ENCODE measurements around the gene IPCEF1. TPM values are rescaled to one million over a fixed set of nuclear protein-coding genes. Genes with fewer than 3 reads are reported as not detected.

Gene IPCEF1
- total RNA-seq, 1 donor from 2014 or later: 18.8 TPM

DNA sequence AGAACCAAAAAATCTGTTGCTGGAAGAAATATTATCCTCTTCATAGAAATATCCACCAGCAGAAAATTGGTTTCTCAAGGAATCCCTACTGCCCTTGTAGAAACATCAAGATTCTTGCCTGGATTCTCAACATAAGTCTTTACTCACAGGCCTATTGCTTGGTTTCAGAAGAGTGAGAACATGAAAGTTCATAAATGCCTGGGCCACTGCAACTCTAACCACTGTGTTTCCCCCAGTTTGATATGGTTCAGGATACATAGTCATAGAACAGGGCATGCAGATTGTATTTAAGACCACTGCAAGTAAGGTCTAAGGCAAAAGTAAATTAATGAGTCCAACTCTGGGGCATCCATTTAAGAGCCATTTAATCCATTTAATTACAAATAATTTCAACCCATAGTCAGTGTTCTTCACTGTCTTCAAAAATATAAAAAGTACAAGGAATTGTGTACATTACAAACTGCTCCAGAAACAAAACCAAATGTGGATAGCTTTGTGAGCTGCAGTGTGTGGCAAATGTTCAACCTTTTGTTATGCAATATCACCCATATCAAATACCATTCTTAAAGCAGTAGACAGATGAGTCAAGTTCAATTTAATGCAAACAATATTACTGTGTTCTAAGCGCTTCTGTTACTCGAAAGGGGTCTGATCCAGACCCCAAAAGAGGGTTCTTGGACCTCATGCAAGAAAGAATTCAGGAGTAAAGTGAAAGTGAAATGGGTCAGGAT is 234.2 kb downstream of the IPCEF1 start:
- Mint-ChIP-seq H3K27ac (ENCODE audit: unreplicated experiment) (no peak overlapping the region), H3K4me3 (ENCODE audit: unreplicated experiment) (no peak overlapping the region), H3K9me3 (ENCODE audit: unreplicated experiment) (no peaks in the 10 kb centered on the region), H3K27me3 (ENCODE audit: unreplicated experiment) (peaks cover 2% of the 10 kb centered on the region), H3K4me1 (ENCODE audit: unreplicated experiment) (peaks cover 8% of the 10 kb centered on the region), H3K36me3 (ENCODE audit: low read depth, unreplicated experiment) (no peaks in the 10 kb centered on the region)
- DNase-seq (ENCODE audit: low spot score): no peak
- TF ChIP-seq, protein P1, sequence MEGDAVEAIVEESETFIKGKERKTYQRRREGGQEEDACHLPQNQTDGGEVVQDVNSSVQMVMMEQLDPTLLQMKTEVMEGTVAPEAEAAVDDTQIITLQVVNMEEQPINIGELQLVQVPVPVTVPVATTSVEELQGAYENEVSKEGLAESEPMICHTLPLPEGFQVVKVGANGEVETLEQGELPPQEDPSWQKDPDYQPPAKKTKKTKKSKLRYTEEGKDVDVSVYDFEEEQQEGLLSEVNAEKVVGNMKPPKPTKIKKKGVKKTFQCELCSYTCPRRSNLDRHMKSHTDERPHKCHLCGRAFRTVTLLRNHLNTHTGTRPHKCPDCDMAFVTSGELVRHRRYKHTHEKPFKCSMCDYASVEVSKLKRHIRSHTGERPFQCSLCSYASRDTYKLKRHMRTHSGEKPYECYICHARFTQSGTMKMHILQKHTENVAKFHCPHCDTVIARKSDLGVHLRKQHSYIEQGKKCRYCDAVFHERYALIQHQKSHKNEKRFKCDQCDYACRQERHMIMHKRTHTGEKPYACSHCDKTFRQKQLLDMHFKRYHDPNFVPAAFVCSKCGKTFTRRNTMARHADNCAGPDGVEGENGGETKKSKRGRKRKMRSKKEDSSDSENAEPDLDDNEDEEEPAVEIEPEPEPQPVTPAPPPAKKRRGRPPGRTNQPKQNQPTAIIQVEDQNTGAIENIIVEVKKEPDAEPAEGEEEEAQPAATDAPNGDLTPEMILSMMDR (IDR thresholded peaks at IDR 0.05; ENCODE audit: unreplicated experiment): no peak

DNA sequence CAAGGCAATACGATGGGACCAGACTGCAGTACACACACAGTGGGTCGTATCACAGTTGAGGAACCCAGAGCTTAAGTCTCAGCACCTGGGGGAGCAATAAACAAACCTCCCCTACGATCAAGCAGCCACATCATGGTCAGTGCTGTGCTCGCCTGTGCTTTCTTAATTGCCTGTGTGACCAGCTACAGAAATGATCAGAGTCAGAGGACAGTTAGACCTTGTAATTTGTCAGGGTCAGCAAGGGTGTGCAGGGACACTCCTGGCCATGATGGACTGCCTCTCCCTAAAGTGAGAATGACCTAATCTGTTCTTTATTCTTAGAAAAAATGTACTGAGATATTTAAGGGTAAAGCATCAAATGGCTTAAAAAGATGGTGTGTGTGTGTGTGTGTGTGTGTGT is 239.1 kb downstream of the IPCEF1 start:
- Mint-ChIP-seq H3K27me3 (ENCODE audit: unreplicated experiment) (peaks cover 3% of the 10 kb centered on the region), H3K36me3 (ENCODE audit: low read depth, unreplicated experiment) (no peaks in the 10 kb centered on the region), H3K4me3 (ENCODE audit: unreplicated experiment) (no peak overlapping the region), H3K4me1 (ENCODE audit: unreplicated experiment) (no peaks in the 10 kb centered on the region), H3K9me3 (ENCODE audit: unreplicated experiment) (no peaks in the 10 kb centered on the region), H3K27ac (ENCODE audit: unreplicated experiment) (no peak overlapping the region)
- TF ChIP-seq, protein P1 (IDR thresholded peaks at IDR 0.05; ENCODE audit: unreplicated experiment): no peak
- DNase-seq (ENCODE audit: low spot score): no peak

DNA sequence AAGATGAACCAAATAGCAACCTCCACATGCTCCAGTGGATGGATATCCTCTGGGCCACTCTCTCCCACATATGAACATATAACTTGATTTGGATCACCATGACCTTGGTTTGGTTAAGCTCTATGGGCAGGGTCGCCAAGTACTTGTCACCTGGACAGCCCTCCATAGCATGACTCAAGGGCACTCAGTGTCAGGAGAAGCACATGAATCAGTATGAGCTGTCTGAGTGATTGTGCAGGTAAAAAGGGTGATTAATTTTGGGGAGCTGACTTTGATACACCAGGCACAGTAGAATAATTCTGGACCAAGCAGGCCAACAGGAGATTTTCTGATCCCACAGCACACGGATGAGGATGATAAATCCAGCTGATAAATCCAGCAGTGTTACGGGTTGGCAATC is 243.2 kb downstream of the IPCEF1 start:
- H3K27ac Mint-ChIP-seq (ENCODE audit: unreplicated experiment): no peak overlapping the region
- TF ChIP-seq, protein P1 (IDR thresholded peaks at IDR 0.05; ENCODE audit: unreplicated experiment): no peak
- DNase-seq (ENCODE audit: low spot score): no peak
- H3K4me1 Mint-ChIP-seq (ENCODE audit: unreplicated experiment): no peaks in the 10 kb centered on the region
- H3K4me3 Mint-ChIP-seq (ENCODE audit: unreplicated experiment): no peak overlapping the region
- no peaks in the 10 kb centered on the region for H3K9me3 Mint-ChIP-seq (ENCODE audit: unreplicated experiment)
- peaks cover 4% of the 10 kb centered on the region for H3K27me3 Mint-ChIP-seq (ENCODE audit: unreplicated experiment)
- no peaks in the 10 kb centered on the region for H3K36me3 Mint-ChIP-seq (ENCODE audit: low read depth, unreplicated experiment)

DNA sequence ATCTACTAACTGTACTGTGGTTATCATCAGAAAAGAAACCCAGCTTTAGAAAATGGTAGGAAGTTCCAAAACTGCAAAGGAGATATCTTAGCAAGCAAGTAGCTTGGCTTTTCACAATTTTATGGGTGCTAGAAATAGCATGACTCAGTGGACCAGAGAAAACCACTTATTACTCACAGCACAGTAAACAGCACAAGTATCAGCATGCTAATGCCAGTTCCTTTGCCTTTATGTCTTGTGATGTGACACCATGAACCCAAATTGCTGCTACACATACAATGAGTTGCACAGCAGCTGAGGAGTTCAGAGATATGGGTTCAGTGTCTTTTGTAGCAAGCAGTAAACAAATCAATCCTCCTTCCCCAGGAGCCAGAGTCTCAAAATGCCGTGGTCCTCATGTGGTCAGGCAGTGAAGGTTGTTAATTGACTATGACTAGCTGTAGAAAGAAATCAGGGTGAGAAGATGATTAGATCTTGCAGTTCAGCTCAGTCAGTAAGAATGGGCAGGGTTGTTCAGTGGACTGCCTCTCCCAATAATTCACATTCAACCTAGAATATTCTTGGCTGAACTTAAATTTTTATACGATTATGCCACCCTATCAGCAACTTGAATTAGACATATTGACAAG is 244.3 kb downstream of the IPCEF1 start:
- no peak for DNase-seq (ENCODE audit: low spot score)
- Mint-ChIP-seq H3K9me3 (ENCODE audit: unreplicated experiment) (no peaks in the 10 kb centered on the region), H3K36me3 (ENCODE audit: low read depth, unreplicated experiment) (no peaks in the 10 kb centered on the region), H3K4me1 (ENCODE audit: unreplicated experiment) (no peaks in the 10 kb centered on the region), H3K27me3 (ENCODE audit: unreplicated experiment) (peaks cover 4% of the 10 kb centered on the region), H3K4me3 (ENCODE audit: unreplicated experiment) (no peak overlapping the region), H3K27ac (ENCODE audit: unreplicated experiment) (no peak overlapping the region)
- TF ChIP-seq, protein P1 (IDR thresholded peaks at IDR 0.05; ENCODE audit: unreplicated experiment): no peak

DNA sequence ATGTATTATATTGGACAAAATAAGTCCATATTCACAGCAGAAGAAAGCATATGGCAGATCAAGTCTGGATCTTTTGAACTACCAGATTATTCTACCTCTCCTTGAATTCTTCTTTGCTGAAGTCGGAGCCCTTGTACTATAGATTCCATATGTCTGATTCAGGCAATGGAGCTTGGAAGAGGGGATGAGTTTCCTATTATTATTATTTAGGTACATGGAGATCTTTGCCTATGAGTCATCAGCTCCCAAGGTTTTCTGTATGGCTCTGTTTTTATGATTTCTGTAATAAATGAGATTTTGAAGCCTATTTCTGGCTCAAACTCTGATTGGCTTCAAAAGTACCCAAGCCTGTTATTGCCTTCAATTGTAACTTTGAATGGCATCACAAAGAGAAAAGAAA is 245.6 kb downstream of the IPCEF1 start:
- Mint-ChIP-seq H3K27ac (ENCODE audit: unreplicated experiment) (no peak overlapping the region), H3K9me3 (ENCODE audit: unreplicated experiment) (no peaks in the 10 kb centered on the region), H3K36me3 (ENCODE audit: low read depth, unreplicated experiment) (no peaks in the 10 kb centered on the region), H3K4me1 (ENCODE audit: unreplicated experiment) (no peaks in the 10 kb centered on the region), H3K4me3 (ENCODE audit: unreplicated experiment) (no peak overlapping the region), H3K27me3 (ENCODE audit: unreplicated experiment) (peaks cover 1% of the 10 kb centered on the region)
- DNase-seq (ENCODE audit: low spot score): no peak
- TF ChIP-seq, protein P1 (IDR thresholded peaks at IDR 0.05; ENCODE audit: unreplicated experiment): no peak
